ENCODE data around the gene SCIN. TPM values are rescaled to one million over a fixed set of nuclear protein-coding genes. Genes with fewer than 3 reads are reported as not detected.

The SCIN gene
- total RNA-seq, 1 experiment from 2014 or later: 0.22 TPM

GRCh38 chr7:12686891-12687717, 116.6 kb downstream of the SCIN start, which contains the start of gene ARL4A:
ARL4A (plus strand) TSS chr7:12687633; CDS start chr7:12688255, 622 bp downstream.
- peaks cover 46% of the 10 kb centered on the region for H3K79me2 ChIP-seq (ENCODE audit: insufficient read depth, low read length)
- no TSS peak for BruUV-seq (replicated peaks)
- peak within 1 kb of the TSS; percentile 94 for H3K4me2 ChIP-seq (ENCODE audit: low read length)
- POLR2A ChIA-PET: interaction anchor here (0.6 to 2.0 kb wide), 20 partner anchors 10 to 1288 kb away, joined by 3 to 16 read pairs (median 3); no protein-coding TSS in a partner anchor
- H3K9ac ChIP-seq (ENCODE audit: low read length): peak within 1 kb of the TSS; percentile 84
- H3K9me3 ChIP-seq (ENCODE audit: control insufficient read depth in 1 of 2, insufficient read depth in 1 of 2, low read depth in 1 of 2, low read length in 2 of 2): no peaks in the 10 kb centered on the region
- no peaks in the 10 kb centered on the region for H3K27me3 ChIP-seq (ENCODE audit: insufficient read depth, low read length)
- RAD21 ChIA-PET (ENCODE audit: low non-redundant PET in 1 of 2, low total read pairs in 2 of 2, uncharacterized antibody in 2 of 2, unreplicated experiment in 2 of 2): interaction anchor here (0.6 to 1.2 kb wide), 3 partner anchors 237 to 430 kb away, joined by 3 to 6 read pairs (median 3); no protein-coding TSS in a partner anchor
- peaks cover 6 to 16% of the 10 kb centered on the region in 2 experiments; a peak in 3 of 4 replicates for H3K4me1 ChIP-seq (ENCODE audit: control insufficient read depth in 1 of 2, insufficient read depth in 2 of 2, low read length in 2 of 2)
- peak; percentile 88 for ATAC-seq
- peak within 1 kb of the TSS; percentile 94 for H3K27ac ChIP-seq (ENCODE audit: low read depth, low read length)
- 0 out of 4 replicates have a peak, but pooled peaks cover 2 to 3% of the 10 kb centered on the region in 2 experiments for H3K36me3 ChIP-seq (ENCODE audit: control insufficient read depth in 1 of 2, insufficient read depth in 2 of 2, low read length in 2 of 2)
- CTCF ChIA-PET: interaction anchor here (0.6 to 2.8 kb wide), 31 partner anchors 8 to 592 kb away, joined by 3 to 28 read pairs (median 4); no protein-coding TSS in a partner anchor
- DNase-seq (ENCODE audit: low read depth, low spot score): peak; percentile 96
- peak within 1 kb of the TSS; percentile 82 for H3K4me3 ChIP-seq (replicated peaks in 1 of 2; ENCODE audit: low read depth in 1 of 2, low read length in 2 of 2)
- peak within 1 kb of the TSS; percentile 92 for H2AFZ ChIP-seq (ENCODE audit: low read depth, low read length, poor library complexity, severe bottlenecking)
- no peaks in the 10 kb centered on the region; the same call in 1 of the 2 replicates for H4K20me1 ChIP-seq (ENCODE audit: insufficient read depth)
- intact Hi-C loops (cut with micrococcal nuclease): loop anchor here (1.0 to 5.0 kb wide), 6 partner anchors 115 to 576 kb away; no protein-coding TSS in a partner anchor
- H3K9me2 ChIP-seq (ENCODE audit: insufficient read depth): no peaks in the 10 kb centered on the region
- TF ChIP-seq ZNF274 (IDR thresholded peaks at IDR 0.05; ENCODE audit: low read depth, low read length) (no peak), TCF7L2 (IDR thresholded peaks at IDR 0.05; ENCODE audit: borderline replicate concordance, extremely low read depth, insufficient read depth, insufficient read length) (no peak), CEBPB (IDR thresholded peaks at IDR 0.05; ENCODE audit: low read depth) (no peak), EZH2phosphoT487 (IDR thresholded peaks at IDR 0.05; ENCODE audit: borderline replicate concordance) (no peak), CBX3 (IDR thresholded peaks at IDR 0.05; ENCODE audit: low read depth) (0 out of 2 replicates have a peak, but pooled peaks have one; percentile 47), SIN3A (IDR thresholded peaks at IDR 0.05; ENCODE audit: low read depth) (peak; percentile 67), FOSL1 (IDR thresholded peaks at IDR 0.05; ENCODE audit: low read depth) (no peak), ATF3 (IDR thresholded peaks at IDR 0.05) (no peak), ELF1 (IDR thresholded peaks at IDR 0.05; ENCODE audit: borderline replicate concordance, low read depth) (no peak), JUND (IDR thresholded peaks at IDR 0.05) (no peak; the same call in 1 of the 2 replicates), POLR2AphosphoS5 (IDR thresholded peaks at IDR 0.05; ENCODE audit: low read depth, low read length) (peak; percentile 99), CTCF (IDR thresholded peaks at IDR 0.05 in 2 of 3, conservative IDR thresholded peaks at IDR 0.05 in 1 of 3; ENCODE audit: borderline replicate concordance in 1 of 3, insufficient read depth in 1 of 3, low read depth in 2 of 3, low read length in 2 of 3) (peak in 2 of 3 experiments; percentile 8 to 71; a peak in 3 of 6 replicates), EZH2 (IDR thresholded peaks at IDR 0.05) (no peak), POLR2A (IDR thresholded peaks at IDR 0.05; ENCODE audit: borderline replicate concordance, extremely low read depth, insufficient read depth, insufficient read length) (peak; percentile 96), SP1 (IDR thresholded peaks at IDR 0.05; ENCODE audit: low read depth) (peak; percentile 96), YY1 (IDR thresholded peaks at IDR 0.05; ENCODE audit: extremely low read depth, insufficient replicate concordance, low read depth, low read length) (no peak), SRF (IDR thresholded peaks at IDR 0.05; ENCODE audit: low read depth) (no peak), REST (IDR thresholded peaks at IDR 0.05; ENCODE audit: low read depth) (no peak), EGR1 (IDR thresholded peaks at IDR 0.05; ENCODE audit: low read depth) (peak; percentile 66)

Data from HCT116 (cell line).